Ovary (tissue), 10 donors: ENCODE data around the gene NXT2. TPM values are rescaled to one million over a fixed set of nuclear protein-coding genes. Genes with fewer than 3 reads are reported as not detected.

ENCODE experiments used
- DNase-seq, 5 donors: peaks; one replicate each; pipeline ENCODE4 v3.0.0-alpha.2; 2019 to 2020
- H3K27ac ChIP-seq, 2 donors: fragments of 200-600 bp; one replicate each; pipeline versions ENCODE4 v1.5.1 to v1.8.0; 2019 to 2022
- H3K27me3 ChIP-seq: fragments of 200-600 bp; one replicate; pipeline ENCODE4 v1.8.0; 2022
- H3K36me3 ChIP-seq: fragments of 200-600 bp; sonication (generic); one replicate; pipeline ENCODE4 v1.5.1; 2019
- H3K4me1 ChIP-seq: one replicate; pipeline ENCODE4 v1.8.1; 2013; ENCODE audit warnings: mild to moderate bottlenecking, moderate library complexity; ENCODE audit not compliant: insufficient read depth
- H3K4me3 ChIP-seq: fragments of 200-600 bp; sonication (generic); one replicate; pipeline ENCODE4 v1.5.1; 2017
- H3K9me3 ChIP-seq, 2 donors: fragments of 200-600 bp in 1 of 2; sonication (generic) in 1 of 2; one replicate each; pipeline versions ENCODE4 v1.5.1 to v1.8.1; 2013 to 2019; ENCODE audit warnings: mild to moderate bottlenecking in 1 of 2, moderate library complexity in 1 of 2
- EP300 ChIP-seq: sonication (generic); formaldehyde crosslinking; IDR thresholded peaks from one replicate; pipeline ENCODE4 v1.6.1; 2017; ENCODE audit warnings: antibody characterized with exemption
- POLR2A ChIP-seq: fragments of 450-650 bp; IDR thresholded peaks from one replicate; pipeline ENCODE4 v1.6.1; 2017; ENCODE audit warnings: antibody characterized with exemption, mild to moderate bottlenecking, moderate library complexity
- WGBS, 3 donors: extraction: QIAGEN DNeasy Blood & Tissue Kit in 1 of 3; methylation state at CpG; one replicate each; pipeline versions ENCODE4 v1.1.5 to v1.1.7; 2013 to 2017; 5-methylcytosine and 5-hydroxymethylcytosine counted together
- intact Hi-C, 4 donors: fragments of 100-400 bp; cut with DNase I; formaldehyde crosslinking; loops; one replicate each; pipeline versions ENCODE4 v1.11.0 to v1.15.1; 2022 to 2023
- long read RNA-seq, 3 donors: library from polyadenylated mRNA in 2 of 3; unstranded in 2 of 3; transcript quantifications; one replicate each; pipeline ENCODE4 v2.0.0 and lab custom pipeline, GENCODE V29; 2021 to 2026
- polyA plus RNA-seq, 2 donors: library from polyadenylated mRNA; stranded (reverse); fragments of 200-250 nt in 1 of 2; fragments of 350-450 nt in 1 of 2; fragmentation: Illumina TruSeq in 1 of 2; extraction: RNeasy Lipid Tissue Mini Kit (QIAGEN cat#74804) in 1 of 2; gene quantifications; one replicate each; pipeline ENCODE4 v1.2.3, GENCODE V29; 2013 to 2014
- total RNA-seq, 7 donors: library from RNA; depleted of rRNA in 2 of 7; stranded (reverse); fragments of >200 nt in 2 of 7; fragmentation: NEBNext Ultra II Directional in 3 of 7; extraction: Animal tissue kit (Norgen Biotek cat#: 25700) in 3 of 7; gene quantifications; one replicate each; pipeline versions ENCODE4 v1.1.0 to v1.2.4, GENCODE V29; 2016 to 2023
- TF ChIP-seq, protein P1 (sequence below), 3 donors: fragments of 450-650 bp in 2 of 3; fragments of 200-600 bp in 1 of 3; IDR thresholded peaks; one replicate each; pipeline versions ENCODE4 v1.5.1 to v1.8.0; 2016 to 2022; ENCODE audit warnings: antibody characterized with exemption in 3 of 3, mild to moderate bottlenecking in 1 of 3
- donor health status: DM: no; HTN: no; CAD: no; lungs with moderate emphysema.
- donor health status: DM: no; HTN: no; CAD: no.
- donor health status: Bipolar disorder and iron deficiency.
- donor health status: DM: yes; HTN: yes; CAD: no.
- donor health status: DM: no; HTN: no; CAD: no.
- donor health status: DM: yes; HTN: yes; CAD: no.

Gene NXT2
- total RNA-seq (1 to 10 TPM; 4.1 to 8.0 (median 5.7) TPM), polyA plus RNA-seq (1 to 10 TPM; 5.1 to 6.2 TPM)
- long read RNA-seq, donor 1, transcript NXT2-202 (4 exons, 1,085 nt), result major isoform, 6 of 12 reads
- long read RNA-seq, donor 1, transcript NXT2-203 (4 exons, 2,562 nt), result minor isoform, 5 of 12 reads
- long read RNA-seq, donor 1, partial matches to known transcripts, result 0 of 12 reads
- long read RNA-seq, donor 1, other reads (novel, unspliced or antisense), result 1 of 12 reads
- long read RNA-seq, donor 2, transcript NXT2-203 (4 exons, 2,562 nt), result major isoform, 19 of 22 reads
- long read RNA-seq, donor 2, partial matches to known transcripts, result 0 of 22 reads
- long read RNA-seq, donor 2, other reads (novel, unspliced or antisense), result 0 of 22 reads
- long read RNA-seq, donor 3, transcript NXT2-203 (4 exons, 2,562 nt), result major isoform, 5 of 10 reads
- long read RNA-seq, donor 3, partial matches to known transcripts, result 0 of 10 reads
- long read RNA-seq, donor 3, other reads (novel, unspliced or antisense), result 1 of 10 reads

- H3K9me3 ChIP-seq, result peaks cover 0 to 4% of the 10 kb centered on the region in 2 donors
- no peaks in the 10 kb centered on the region for H3K36me3 ChIP-seq
- peak within 1 kb of the TSS; percentile 45 for H3K4me3 ChIP-seq
- 29 to 36% (median 32%) methylated on average over 43 of the region's 43 CpGs for WGBS, 3 donors
- H3K27ac ChIP-seq, result peak within 1 kb of the TSS; percentile 73 to 87
- intact Hi-C loops, result no loop called here
- peak; percentile 85 to 91 (median 87) for DNase-seq
- H3K27me3 ChIP-seq, result no peaks in the 10 kb centered on the region
- H3K4me1 ChIP-seq, result no peaks in the 10 kb centered on the region
- TF ChIP-seq EP300 (no peak), POLR2A (peak; percentile 82)
- TF ChIP-seq, protein P1, sequence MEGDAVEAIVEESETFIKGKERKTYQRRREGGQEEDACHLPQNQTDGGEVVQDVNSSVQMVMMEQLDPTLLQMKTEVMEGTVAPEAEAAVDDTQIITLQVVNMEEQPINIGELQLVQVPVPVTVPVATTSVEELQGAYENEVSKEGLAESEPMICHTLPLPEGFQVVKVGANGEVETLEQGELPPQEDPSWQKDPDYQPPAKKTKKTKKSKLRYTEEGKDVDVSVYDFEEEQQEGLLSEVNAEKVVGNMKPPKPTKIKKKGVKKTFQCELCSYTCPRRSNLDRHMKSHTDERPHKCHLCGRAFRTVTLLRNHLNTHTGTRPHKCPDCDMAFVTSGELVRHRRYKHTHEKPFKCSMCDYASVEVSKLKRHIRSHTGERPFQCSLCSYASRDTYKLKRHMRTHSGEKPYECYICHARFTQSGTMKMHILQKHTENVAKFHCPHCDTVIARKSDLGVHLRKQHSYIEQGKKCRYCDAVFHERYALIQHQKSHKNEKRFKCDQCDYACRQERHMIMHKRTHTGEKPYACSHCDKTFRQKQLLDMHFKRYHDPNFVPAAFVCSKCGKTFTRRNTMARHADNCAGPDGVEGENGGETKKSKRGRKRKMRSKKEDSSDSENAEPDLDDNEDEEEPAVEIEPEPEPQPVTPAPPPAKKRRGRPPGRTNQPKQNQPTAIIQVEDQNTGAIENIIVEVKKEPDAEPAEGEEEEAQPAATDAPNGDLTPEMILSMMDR (IDR thresholded peaks at IDR 0.05), result no peak
These were observed at the start of gene NXT2 for GRCh38 chrX:109536439-109537323. NXT2 (plus strand) TSS chrX:109536844; CDS start chrX:109537007, 163 bp downstream.

DNA sequence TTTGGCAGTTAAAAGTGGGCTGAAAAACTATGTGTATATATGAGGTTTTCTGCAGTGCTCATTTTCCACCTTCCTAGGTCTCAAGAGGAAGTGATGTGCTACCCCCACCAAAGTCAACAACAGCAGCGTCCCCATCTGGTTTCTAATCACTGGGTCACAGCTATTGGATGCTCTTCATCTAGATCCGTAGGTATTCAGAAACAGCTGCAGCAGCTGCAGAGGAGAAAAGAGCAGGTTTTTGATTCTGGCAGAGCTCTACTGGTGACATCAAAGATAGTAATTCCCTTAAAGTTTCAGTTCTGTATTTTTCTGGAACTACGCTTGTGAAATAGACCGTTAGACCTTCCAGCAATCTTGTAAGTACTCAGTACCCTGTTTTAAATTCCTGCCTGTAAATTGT, 49.0 kb upstream of the NXT2 start:
- no peaks in the 10 kb centered on the region for H3K27me3 ChIP-seq
- intact Hi-C loops, result loop anchor here in 1 of 4 donors (5.0 to 10.0 kb wide), 2 partner anchors 137 to 390 kb away; partner anchors contain the start of gene KCNE5
- DNase-seq, result no peak
- no peak overlapping the region for H3K4me3 ChIP-seq
- no peak for TF ChIP-seq POLR2A
- TF ChIP-seq, protein P1 (IDR thresholded peaks at IDR 0.05), result no peak
- no peak for TF ChIP-seq EP300
- 38 to 43% (median 41%) methylated on average over 4 of the region's 4 CpGs for WGBS, 3 donors
- no peaks in the 10 kb centered on the region for H3K4me1 ChIP-seq
- no peaks in the 10 kb centered on the region for H3K9me3 ChIP-seq
- no peak overlapping the region for H3K27ac ChIP-seq
- no peaks in the 10 kb centered on the region for H3K36me3 ChIP-seq

DNA sequence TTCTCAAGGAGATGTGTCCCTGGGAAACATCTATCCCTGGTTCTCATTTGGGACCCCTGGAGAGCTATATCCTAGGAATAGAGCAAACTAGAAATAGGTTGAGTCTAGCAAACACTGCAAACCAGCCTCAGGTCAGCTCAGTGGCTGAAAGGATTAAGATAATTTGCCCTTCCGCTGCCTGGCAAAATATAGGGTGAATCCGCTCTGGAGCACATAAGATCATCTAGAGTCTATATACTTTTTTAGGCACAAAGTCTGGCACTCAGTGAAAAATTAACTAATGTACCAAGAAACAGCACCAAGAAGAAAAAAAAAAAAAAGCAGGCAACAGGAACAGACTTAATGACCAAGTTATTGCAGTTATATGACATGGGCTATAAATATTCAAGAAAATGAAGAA, 47.5 kb upstream of the NXT2 start:
- no peak for TF ChIP-seq EP300
- TF ChIP-seq, protein P1 (IDR thresholded peaks at IDR 0.05), result no peak
- no peak for TF ChIP-seq POLR2A
- DNase-seq, result no peak
- Histone ChIP-seq H3K36me3 (no peaks in the 10 kb centered on the region), H3K27me3 (no peaks in the 10 kb centered on the region), H3K4me3 (no peak overlapping the region), H3K4me1 (no peaks in the 10 kb centered on the region), H3K27ac (no peak overlapping the region), H3K9me3 (no peaks in the 10 kb centered on the region)
- WGBS, 3 donors, result 80 to 89% (median 85%) methylated on average over 2 of the region's 2 CpGs
- intact Hi-C loops, result loop anchor here in 1 of 4 donors (5.0 to 10.0 kb wide), 2 partner anchors 136 to 388 kb away; partner anchors contain the start of gene KCNE5

GRCh38 chrX:109498434-109498833, 38.2 kb upstream of the NXT2 start:
- whole genome bisulfite sequencing, 3 donors, result 69 to 83% (median 74%) methylated on average over 1 of the region's 1 CpG
- Histone ChIP-seq H3K36me3 (no peaks in the 10 kb centered on the region), H3K4me3 (no peak overlapping the region), H3K4me1 (no peaks in the 10 kb centered on the region), H3K9me3 (no peaks in the 10 kb centered on the region), H3K27ac (no peak overlapping the region), H3K27me3 (no peaks in the 10 kb centered on the region)
- DNase-seq, result no peak
- no peak for TF ChIP-seq EP300
- TF ChIP-seq, protein P1 (IDR thresholded peaks at IDR 0.05), result no peak
- intact Hi-C loops, result no loop called here
